GM12878 (cell line): ENCODE results near the gene TUBB1. TPM values are rescaled to one million over a fixed set of nuclear protein-coding genes. Genes with fewer than 3 reads are reported as not detected.

Experiments
- ATAC-seq: fragments of 200-7000 bp; cut with Tn5 transposase; 3 replicates; pipeline ENCODE4 v1.9.1; 2020; ENCODE audit warnings: mild to moderate bottlenecking, moderate library complexity
- BruUV-seq: library from RNA; stranded (reverse); fragments of 400-500 nt; replicated peaks from 2 replicates; lab custom pipeline; 2021; lab: Mats Ljungman, UMichigan
- CTCF ChIA-PET: fragments of 300-600 bp; sonication (Branson Sonifier 250); formaldehyde crosslinking; extraction: SDS; loops from one replicate; lab custom pipeline; 2021; ENCODE audit warnings: inconsistent platforms; lab: Yijun Ruan, JAX
- POLR2A ChIA-PET: fragments of 350-600 bp; formaldehyde crosslinking; extraction: SDS; loops from one replicate; lab custom pipeline; 2021; ENCODE audit warnings: inconsistent platforms; lab: Charles Lee
- RAD21 ChIA-PET: fragments of 300-600 bp; sonication (Branson Sonifier 250); formaldehyde crosslinking; loops from one replicate; lab custom pipeline; 2023; ENCODE audit warnings: antibody characterized with exemption; ENCODE audit not compliant: unreplicated experiment; lab: Charles Lee
- SMC1A ChIA-PET: fragments of 300-600 bp; sonication (Branson Sonifier 250); formaldehyde crosslinking; loops from one replicate; lab custom pipeline; 2023; ENCODE audit not compliant: unreplicated experiment, uncharacterized antibody; lab: Charles Lee
- DNase-seq: peaks from one replicate; pipeline ENCODE4 v3.0.0-alpha.2; 2011; ENCODE audit warnings: low read depth, low spot score
- FAIRE-seq: peaks from 3 replicates; lab custom pipeline; 2011; peaks lifted over from hg19 to GRCh38; lab: Jason Lieb, UNC
- H2AFZ ChIP-seq: 2 replicates; pipeline ENCODE4 v1.6.0; 2011; ENCODE audit warnings: low read depth, low read length, control low read depth; ENCODE audit not compliant: control insufficient read depth
- H3K27ac ChIP-seq: 2 replicates; pipeline ENCODE4 v1.5.1; 2011; ENCODE audit warnings: control low read depth; ENCODE audit not compliant: control insufficient read depth, insufficient read depth
- H3K27me3 ChIP-seq, 2 experiments: replicated peaks in 1 of 2; 2 replicates each; pipeline versions ENCODE4 v1.6.0 to v1.6.1; 2011; ENCODE audit warnings: low read length in 1 of 2; ENCODE audit not compliant: control insufficient read depth in 2 of 2, insufficient read depth in 2 of 2
- H3K36me3 ChIP-seq, 2 experiments: 2 replicates each; pipeline ENCODE4 v1.5.1; 2011; ENCODE audit warnings: low read length in 1 of 2; ENCODE audit not compliant: control insufficient read depth in 2 of 2, insufficient read depth in 2 of 2
- H3K4me1 ChIP-seq: 2 replicates; pipeline ENCODE4 v1.6.1; 2011; ENCODE audit warnings: mild to moderate bottlenecking, low read length, moderate library complexity, mixed read lengths; ENCODE audit not compliant: control insufficient read depth, insufficient read depth
- H3K4me2 ChIP-seq: 2 replicates; pipeline ENCODE4 v1.6.0; 2011; ENCODE audit warnings: control low read depth; ENCODE audit not compliant: control insufficient read depth, insufficient read depth
- H3K4me3 ChIP-seq: fragments of 200-600 bp; sonication (generic); 2 replicates; pipeline ENCODE4 v1.5.1; 2016
- H3K79me2 ChIP-seq: 2 replicates; pipeline ENCODE4 v1.6.0; 2011; ENCODE audit warnings: low read length; ENCODE audit not compliant: control insufficient read depth, insufficient read depth
- H3K9ac ChIP-seq: 2 replicates; pipeline ENCODE4 v1.8.0; 2011; ENCODE audit warnings: low read length, control low read depth, mixed read lengths; ENCODE audit not compliant: control insufficient read depth, insufficient read depth
- H3K9me3 ChIP-seq: replicated peaks from 3 replicates; pipeline ENCODE4 v1.5.1; 2011; ENCODE audit warnings: mild to moderate bottlenecking, low read length; ENCODE audit not compliant: control insufficient read depth, insufficient read depth
- H4K20me1 ChIP-seq: 2 replicates; pipeline ENCODE4 v1.6.0; 2011; ENCODE audit not compliant: control insufficient read depth, insufficient read depth
- CREB1 ChIP-seq: IDR thresholded peaks from 2 replicates; pipeline ENCODE4 v1.6.1; 2012; ENCODE audit warnings: low read depth, mild to moderate bottlenecking, inconsistent platforms
- CREM ChIP-seq: IDR thresholded peaks from 2 replicates; pipeline ENCODE4 v1.6.1; 2014; ENCODE audit warnings: antibody characterized with exemption, low read depth
- RAD51 ChIP-seq: fragments of 450-650 bp; IDR thresholded peaks from 2 replicates; pipeline ENCODE4 v1.6.1; 2016; ENCODE audit warnings: moderate library complexity, mild to moderate bottlenecking, inconsistent platforms
- SMARCA5 ChIP-seq: fragments of 450-650 bp; IDR thresholded peaks from 2 replicates; pipeline ENCODE4 v1.6.1; 2017; ENCODE audit warnings: mild to moderate bottlenecking
- ZBTB4 ChIP-seq: fragments of 450-650 bp; formaldehyde crosslinking; IDR thresholded peaks from 2 replicates; pipeline ENCODE4 v1.4.0; 2022; ENCODE audit warnings: mild to moderate bottlenecking, moderate library complexity
- ZNF687 ChIP-seq: fragments of 450-650 bp; IDR thresholded peaks from 2 replicates; pipeline ENCODE4 v1.6.1; 2017; ENCODE audit warnings: mild to moderate bottlenecking, moderate library complexity
- WGBS: methylation state at CpG from one replicate; pipeline ENCODE4 v1.1.6; 2016; ENCODE audit warnings: low lambda C conversion rate; ENCODE audit not compliant: insufficient replicate concordance, insufficient coverage; ENCODE audit errors: missing lambda C conversion rate; 5-methylcytosine and 5-hydroxymethylcytosine counted together
- in situ Hi-C: fragments of 300-500 bp; cut with MboI; formaldehyde crosslinking; loops from 9 replicates; pipeline ENCODE4 v1.14.3; 2018; ENCODE audit warnings: mixed read lengths
- intact Hi-C: fragments of 100-400 bp; cut with micrococcal nuclease; formaldehyde crosslinking; loops from one replicate; pipeline ENCODE4 v1.14.2; 2022; ENCODE audit not compliant: unreplicated experiment
- polyA plus RNA-seq, 11 experiments: library from polyadenylated mRNA; depleted of rRNA in 4 of 11; unstranded in 6 of 11; stranded (reverse) in 5 of 11; fragments of >200 nt; fragmentation: Nextera tagmentation in 4 of 11; fragmentation: Illumina TruSeq in 1 of 11; extraction: Ambion mirVana in 4 of 11; extraction: Trizol in 1 of 11; gene quantifications; 1 replicate in 1 of 11; 2 replicates in 10 of 11; pipeline versions ENCODE4 v1.2.1 to v1.2.3, GENCODE V29; 2011 to 2016; ENCODE audit warnings: inconsistent platforms in 2 of 11, missing spikeins in 2 of 11, low read depth in 1 of 11
- total RNA-seq, 4 experiments: library from RNA; depleted of rRNA in 3 of 4; stranded (reverse); fragments of >200 nt in 3 of 4; fragmentation: Illumina TruSeq in 1 of 4; extraction: Trizol in 1 of 4; gene quantifications; 2 replicates each; pipeline versions ENCODE4 v1.2.1 to v1.2.3, GENCODE V29; 2013 to 2021

The TUBB1 gene
- total and polyA plus RNA-seq, 10 of the 15 experiments (the other 5 are each of a cell fraction or from before 2014, with no cell fraction given), result 0.02 to 0.20 (median 0.06) TPM; not detected in 3

- TF ChIP-seq CREB1 (peak; percentile 45; the same call in 1 of the 2 replicates), ZNF687 (peak; percentile 84), SMARCA5 (0 out of 2 replicates have a peak, but pooled peaks have one; percentile 15)
Measured at GRCh38 chr20:59042796-59043631, 23.8 kb downstream of the TUBB1 start (continued).

- no TSS peak for BruUV-seq
- intact Hi-C loops, result no loop called here
- ATAC-seq, result no peak
- no peaks in the 10 kb centered on the region; the same call in 1 of the 2 replicates for H4K20me1 ChIP-seq
- POLR2A ChIA-PET, result interaction anchor here (0.9 to 4.3 kb wide), 4 partner anchors 8 to 136 kb away, joined by 4 to 40 read pairs (median 8); partner anchors contain the start of gene ATP5F1E
- WGBS, result 2% methylated on average over 3 of the region's 3 CpGs
- RAD21 ChIA-PET, result interaction anchor here (1.0 to 1.3 kb wide), 5 partner anchors 11 to 157 kb away, joined by 3 to 6 read pairs (median 3); partner anchors contain the start of gene ATP5F1E
- peaks cover 42% of the 10 kb centered on the region for H3K79me2 ChIP-seq
- no peak overlapping the region for H3K9ac ChIP-seq
- peaks cover 0 to 3% of the 10 kb centered on the region in 2 experiments; a peak in 1 of 4 replicates for H3K36me3 ChIP-seq
- SMC1A ChIA-PET, result interaction anchor here (0.8 to 1.3 kb wide), 4 partner anchors 12 to 138 kb away, joined by 3 to 6 read pairs (median 4); partner anchors contain the start of gene ATP5F1E
- TF ChIP-seq ZBTB4 (CRISPR knock-in tag), result no peak
- TF ChIP-seq RAD51, result no peak
- no peak for TF ChIP-seq CREM
- TF ChIP-seq, all 136 proteins: peak for 0
- no peaks in the 10 kb centered on the region for H3K9me3 ChIP-seq
- DNase-seq, result no peak
- in situ Hi-C loops, result loop anchor here (10.0 kb wide), 1 partner anchor 389 kb away; the partner anchor contains the start of gene STX16
- CTCF ChIA-PET, result interaction anchor here (0.6 to 1.5 kb wide), 4 partner anchors 13 to 171 kb away, joined by 3 to 6 read pairs (median 4); no protein-coding TSS in a partner anchor
- peaks cover 13% of the 10 kb centered on the region for H3K4me1 ChIP-seq
- no peaks in the 10 kb centered on the region for H3K27me3 ChIP-seq
- H3K27ac ChIP-seq, result no peak overlapping the region
- peak overlapping the region; percentile 51 for H2AFZ ChIP-seq
- 0 out of 2 replicates have a peak overlapping the region, but pooled peaks have one; percentile 70 for H3K4me3 ChIP-seq
- FAIRE-seq, result no peak
- peak overlapping the region; percentile 98; the same call in 1 of the 2 replicates for H3K4me2 ChIP-seq
Measured at GRCh38 chr20:59043698-59044097, 24.5 kb downstream of the TUBB1 start.
